ENCODE data around the gene IGFBP5.

IGFBP5 gene, protein sequence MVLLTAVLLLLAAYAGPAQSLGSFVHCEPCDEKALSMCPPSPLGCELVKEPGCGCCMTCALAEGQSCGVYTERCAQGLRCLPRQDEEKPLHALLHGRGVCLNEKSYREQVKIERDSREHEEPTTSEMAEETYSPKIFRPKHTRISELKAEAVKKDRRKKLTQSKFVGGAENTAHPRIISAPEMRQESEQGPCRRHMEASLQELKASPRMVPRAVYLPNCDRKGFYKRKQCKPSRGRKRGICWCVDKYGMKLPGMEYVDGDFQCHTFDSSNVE

DNA sequence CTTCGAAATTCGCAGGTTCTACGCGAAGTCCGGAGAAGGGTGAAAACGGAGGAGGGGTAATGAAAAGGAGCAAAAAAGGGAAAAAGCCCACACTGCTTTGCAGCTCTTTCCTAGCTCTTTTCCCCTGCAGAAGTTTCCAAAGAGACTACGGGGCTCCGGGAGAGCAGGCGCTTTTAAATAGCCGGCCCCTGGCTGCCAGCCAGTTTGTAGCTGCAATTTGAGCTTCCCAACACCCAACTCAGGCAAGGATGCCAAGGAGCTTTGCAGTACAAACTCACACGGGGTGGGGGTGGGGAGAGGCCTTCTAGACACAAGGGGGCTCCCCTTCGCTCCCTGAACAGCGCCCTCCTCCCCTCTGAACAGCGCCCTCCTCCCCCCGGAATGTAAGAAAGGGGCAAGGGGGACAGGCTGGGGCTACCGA lies at the start of gene IGFBP5:
Gene IGFBP5, minus strand, starts transcription at position 149 of the 421 bp plus-strand sequence. CDS start 774 bp downstream, outside the sequence.
- DNase-seq: peak; percentile 14

DNA sequence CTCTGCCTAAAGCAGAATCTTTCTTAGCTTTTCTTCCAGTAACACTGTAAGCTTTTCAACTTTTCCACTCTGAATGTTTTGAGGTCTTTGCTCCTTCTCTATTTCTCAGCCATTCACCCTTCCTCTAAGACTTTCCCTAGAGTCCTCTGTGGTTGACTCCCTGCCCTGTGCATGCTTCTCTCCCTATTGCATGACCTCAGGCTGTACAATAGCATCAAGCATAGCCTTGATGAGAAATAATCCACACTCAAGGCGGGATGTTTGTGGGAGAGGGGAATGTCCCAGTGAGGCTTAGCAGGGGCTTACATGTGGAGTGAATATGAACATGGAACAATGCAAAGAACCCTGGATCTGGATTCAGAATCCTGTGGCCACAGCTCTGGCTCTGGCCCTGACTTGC lies 48.4 kb upstream of the IGFBP5 start:
- no peak for DNase-seq

DNA sequence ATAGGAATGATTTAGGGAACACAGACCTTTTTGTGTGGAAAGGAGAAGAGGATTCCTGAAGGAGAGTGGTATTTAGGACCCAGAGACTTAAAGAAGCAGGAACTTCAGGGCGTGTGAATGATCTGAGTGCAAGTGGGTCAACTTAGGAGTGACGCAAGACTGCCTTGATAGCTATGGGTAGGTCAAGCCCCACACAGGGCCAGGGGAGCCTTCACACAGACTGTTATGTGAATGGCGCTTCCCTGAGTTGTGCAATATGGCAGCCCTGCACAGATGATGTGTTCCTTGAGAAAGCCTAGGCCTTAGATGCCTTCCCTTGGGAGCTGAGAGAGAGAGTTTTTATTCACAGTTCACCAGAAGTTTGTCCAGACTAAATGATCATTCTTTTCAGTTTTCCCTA lies 47.1 kb upstream of the IGFBP5 start:
- DNase-seq: no peak

DNA sequence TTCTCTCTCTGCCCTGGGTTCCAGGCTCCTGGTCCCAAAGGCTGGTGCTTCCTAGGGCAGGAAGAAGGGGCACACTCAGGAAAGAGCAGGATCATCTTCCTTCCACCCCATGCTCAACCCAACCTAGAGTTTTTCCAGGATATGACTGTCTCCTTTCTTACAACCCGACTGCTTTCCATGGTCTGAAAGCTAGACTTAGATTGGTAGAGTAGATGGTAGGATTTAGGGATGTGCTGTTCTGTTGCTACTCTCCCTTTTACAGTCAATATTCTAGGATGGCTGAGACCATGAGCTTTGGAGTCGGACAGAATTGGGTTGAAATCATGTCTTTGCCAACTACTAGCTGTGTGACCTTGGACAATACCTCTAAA lies 45.9 kb upstream of the IGFBP5 start:
- DNase-seq: no peak

DNA sequence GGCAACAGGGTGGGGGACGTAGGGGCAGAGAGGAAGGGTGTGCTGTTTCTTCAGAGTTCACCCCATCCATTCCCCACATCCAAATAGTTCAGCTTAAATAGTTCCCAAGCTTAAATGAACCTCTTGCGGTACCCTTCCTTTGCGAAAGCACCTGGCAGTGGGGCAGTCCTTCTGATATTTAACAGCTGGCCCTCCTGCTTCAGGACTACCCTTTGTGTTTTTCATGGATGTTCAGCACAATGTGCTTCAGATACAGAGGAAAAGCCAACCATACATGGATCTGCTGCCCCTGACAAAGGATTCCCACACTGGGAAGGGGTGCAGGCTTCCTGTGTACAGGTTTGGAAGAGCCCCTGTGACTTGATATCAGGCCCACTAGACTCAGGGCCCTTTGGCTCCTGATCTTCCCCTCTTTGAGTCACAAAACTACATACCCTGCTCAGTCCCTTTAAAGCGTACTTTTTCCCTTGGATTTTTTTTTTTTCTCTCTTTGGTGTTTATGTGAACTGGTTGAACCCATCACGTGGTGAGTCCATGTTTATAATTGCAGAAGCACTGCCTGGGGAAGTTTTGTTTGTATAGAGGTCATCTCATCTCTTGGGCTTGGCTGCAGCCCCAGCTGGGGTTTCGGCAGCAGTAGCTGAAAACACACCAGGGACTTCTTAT lies 45.3 kb upstream of the IGFBP5 start:
- DNase-seq: no peak

DNA sequence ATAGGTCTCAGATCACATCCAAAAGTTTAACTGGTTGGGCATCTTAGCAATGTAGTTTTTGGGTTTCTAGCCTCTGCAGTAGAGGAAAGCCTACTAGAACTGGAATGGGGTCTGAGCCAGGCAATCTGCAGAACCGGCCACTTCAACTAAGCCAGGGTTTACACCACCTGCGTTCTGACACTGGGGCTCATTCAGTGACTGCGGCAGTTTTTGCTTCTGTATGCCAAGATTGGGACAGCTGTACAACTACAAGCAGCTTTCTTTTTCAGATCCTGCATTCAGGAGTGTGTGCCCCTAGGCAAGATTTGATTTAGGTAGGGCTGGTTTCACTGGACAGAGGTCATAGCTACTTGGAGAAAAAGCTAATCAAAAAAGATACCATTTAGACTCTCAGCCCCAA lies 43.7 kb upstream of the IGFBP5 start:
- no peak for DNase-seq

DNA sequence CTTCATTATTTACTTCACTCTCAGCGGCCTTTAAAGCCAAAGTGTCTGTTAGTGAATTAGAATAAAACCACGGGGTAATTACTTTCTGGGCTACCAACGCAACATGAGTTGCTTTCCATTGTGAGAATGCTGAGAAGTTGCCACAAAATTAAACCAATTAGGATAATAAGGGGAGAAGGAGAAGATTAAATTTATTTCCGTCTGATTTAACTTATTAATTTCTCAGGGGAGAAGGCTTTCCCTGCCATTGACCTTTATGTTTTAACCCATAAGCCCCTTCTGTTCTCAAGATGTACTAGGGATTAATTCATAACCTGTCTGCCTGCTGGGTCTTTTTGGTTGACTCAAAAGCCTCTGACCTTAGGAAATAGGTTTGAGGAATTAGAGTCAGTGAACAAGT lies 42.3 kb upstream of the IGFBP5 start:
- no peak for DNase-seq

DNA sequence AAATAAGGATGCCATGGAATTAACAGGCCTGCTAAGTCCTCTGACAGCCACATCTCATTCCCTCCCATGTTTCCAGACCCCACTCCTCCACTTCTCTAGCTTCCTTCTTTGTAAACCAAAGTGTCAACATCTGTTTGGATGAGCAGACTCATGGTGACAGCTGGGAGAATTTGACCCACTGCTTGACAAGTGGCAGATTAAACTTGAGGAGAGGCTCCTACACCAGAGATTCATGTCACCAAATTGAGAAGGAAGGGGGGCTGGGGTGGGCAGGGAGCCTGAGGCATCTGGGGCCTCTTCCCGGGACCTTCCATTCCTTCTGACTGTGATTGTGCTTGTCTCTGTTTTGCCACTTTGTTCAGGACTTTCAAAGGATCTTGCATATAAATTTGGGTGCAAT lies 41.0 kb upstream of the IGFBP5 start:
- no peak for DNase-seq

DNA sequence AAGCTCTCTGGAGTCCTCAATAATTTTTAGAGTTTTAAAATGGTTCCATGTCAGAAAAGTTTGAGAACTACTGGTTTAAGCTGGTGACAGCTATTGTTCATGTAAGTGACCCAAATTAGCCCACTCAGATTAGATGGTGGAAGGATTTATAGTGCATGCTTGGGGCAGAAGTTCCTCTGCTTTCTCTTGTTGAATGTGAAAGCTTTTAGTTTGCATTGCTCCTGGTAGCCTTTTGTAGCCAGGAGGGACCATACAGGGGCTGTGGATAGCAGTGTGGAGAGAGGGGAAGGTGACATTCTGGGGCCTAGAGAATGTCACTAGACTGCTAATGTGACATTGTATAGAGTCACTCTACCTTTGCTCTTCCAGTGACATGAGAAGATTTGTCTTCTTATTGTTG lies 40.3 kb upstream of the IGFBP5 start:
- DNase-seq: no peak

DNA sequence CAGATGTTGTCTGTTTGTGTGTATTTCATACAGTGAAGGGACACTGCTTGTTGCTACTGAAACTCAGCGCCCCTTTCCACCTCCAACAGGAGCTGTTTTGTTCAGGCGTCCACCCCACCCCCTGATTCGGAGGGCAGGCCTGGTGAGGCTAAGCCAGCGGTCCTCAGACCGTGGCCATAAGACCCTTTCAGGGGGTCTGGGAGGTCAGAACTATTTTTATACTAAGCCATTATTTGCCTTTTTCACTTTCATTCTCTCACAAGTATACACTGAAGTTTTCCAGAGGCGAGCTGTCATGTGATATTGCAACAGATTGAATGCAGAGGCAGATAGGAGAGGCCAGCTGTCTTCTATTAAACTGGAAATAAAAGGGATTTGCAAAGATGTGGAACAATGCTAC lies 39.7 kb upstream of the IGFBP5 start:
- no peak for DNase-seq

DNA sequence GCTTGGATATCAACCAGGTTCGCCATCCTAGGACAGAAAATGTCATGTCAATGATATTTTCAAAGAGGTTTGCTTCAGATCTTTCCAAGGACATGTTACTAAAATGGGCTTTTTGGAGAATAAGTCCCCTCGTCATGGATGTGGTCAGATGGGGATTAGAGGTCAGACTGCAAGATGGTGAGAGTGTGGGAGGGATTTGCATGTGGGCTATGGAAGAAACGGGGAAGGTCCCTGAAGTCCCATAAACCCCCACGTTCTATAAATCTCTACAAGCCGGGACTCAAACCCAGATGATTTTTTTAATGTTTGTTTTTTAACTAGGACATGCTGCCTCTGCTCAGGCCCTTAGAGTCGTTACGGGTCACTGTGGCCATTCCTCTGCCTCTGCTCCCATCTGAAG lies 37.7 kb upstream of the IGFBP5 start:
- no peak for DNase-seq

DNA sequence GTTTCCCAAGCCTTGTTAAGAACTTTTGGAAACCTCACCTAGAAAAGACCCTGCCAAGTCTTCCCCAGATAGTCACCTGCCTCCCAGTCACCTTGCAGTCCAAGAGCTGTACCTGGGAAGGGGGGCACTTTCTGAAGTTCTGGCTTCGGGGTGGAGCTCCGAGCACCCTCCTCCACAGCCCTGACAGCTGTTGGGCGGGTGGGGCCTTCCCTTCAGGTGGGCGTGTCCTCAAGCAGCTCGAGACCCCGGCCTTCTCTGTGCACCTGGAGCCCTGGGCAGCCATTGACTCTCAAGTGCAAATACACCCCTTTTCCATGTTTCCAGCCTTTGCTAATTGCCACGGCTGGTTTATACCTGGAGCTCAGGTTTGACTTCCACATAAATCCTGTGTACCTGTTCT lies 37.0 kb upstream of the IGFBP5 start:
- no peak for DNase-seq

DNA sequence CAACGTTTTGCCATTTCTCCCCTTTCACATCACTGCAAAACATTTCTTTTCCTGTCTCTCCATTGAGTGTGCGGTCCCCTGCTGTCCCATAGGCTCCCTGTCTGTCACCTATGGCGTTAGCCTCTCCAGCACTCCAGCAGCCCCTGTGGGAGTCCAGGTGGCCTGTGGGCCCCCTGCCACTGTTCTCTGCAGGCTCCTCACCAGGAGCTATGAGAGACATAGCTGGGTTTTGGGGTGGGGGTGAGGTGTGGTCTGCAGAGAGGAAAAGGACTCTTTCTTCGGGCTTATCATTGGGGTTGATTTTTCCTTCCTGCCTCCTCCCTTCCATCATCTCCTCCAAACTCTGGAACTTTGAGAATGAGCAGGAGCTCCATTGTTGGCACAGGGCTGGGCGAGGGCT lies 36.1 kb upstream of the IGFBP5 start:
- DNase-seq: no peak

DNA sequence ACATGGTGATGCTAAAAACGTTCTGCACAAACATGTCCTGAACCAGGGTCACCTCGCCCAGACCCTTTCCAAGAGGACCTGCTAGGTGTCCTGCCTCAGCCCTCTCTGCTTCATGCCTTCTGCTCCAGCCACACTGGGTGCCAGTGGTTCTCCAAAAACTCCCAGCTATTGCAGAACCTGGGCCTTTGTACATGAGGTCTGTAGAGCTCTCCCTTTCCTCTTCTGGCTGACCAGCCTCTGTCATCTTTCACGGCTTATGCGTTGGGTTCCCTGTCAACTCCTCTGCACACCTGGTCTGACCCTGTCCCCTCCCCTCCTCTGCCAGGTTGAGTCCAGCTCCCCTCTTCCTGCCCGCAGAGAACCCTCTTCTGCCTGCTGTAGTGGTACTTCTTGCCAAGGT lies 35.5 kb upstream of the IGFBP5 start:
- DNase-seq: no peak

DNA sequence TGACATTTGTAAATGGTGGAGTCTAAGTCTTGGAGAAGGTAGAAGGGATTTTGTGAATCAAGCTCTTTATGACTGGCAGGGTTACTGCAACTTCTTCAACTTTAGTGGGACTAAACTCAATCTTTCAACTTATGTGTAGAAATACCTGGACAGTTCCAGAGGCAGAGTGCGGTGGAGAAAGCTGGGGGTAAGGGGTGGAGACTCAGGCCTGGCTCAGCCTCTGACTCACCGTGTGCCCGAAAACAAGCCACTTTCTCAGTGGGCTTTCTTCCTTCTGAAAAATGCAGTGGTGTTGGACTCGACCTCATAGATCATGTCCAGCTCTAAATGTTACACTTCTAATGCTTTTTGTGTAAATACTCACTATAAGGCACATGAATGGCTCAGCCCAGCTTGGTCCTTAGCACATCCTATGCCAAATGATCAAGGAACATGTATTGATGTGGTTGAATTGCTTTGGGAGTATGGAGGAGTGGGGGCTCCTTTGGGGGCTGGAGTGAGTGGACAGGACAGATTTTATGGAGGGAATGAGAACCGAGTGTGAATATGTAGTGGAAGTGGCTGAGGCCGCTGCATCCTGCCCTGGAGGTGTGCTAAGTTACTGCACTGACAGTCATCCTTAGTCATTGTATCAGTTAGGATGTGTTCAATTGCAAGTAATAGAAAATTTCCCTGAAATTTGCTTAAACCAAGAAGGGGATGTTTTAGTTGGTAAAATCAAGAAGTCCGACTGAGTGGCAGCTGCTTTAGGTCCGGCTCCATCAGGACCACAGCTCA lies 32.2 kb upstream of the IGFBP5 start:
- no peak for DNase-seq

DNA sequence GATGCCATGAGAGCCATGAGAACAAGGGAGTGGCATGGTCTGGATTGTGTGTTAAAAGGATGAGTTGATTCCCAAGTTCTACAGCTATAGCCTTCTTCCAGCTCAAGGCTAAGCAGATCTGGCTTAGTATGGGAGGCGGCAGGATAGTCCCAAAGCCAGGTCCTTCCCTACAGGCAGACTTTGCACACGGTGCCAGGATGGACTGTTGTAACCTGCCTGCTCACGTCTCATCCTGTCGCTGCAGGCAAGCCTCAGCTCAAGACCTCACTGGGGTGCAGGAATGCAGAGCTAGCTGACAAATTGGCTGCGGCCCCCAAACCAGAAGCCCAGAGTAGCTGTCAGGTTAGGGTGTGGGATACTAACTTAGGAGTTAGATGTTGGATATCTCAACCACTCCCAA lies 28.8 kb upstream of the IGFBP5 start:
- DNase-seq: no peak

DNA sequence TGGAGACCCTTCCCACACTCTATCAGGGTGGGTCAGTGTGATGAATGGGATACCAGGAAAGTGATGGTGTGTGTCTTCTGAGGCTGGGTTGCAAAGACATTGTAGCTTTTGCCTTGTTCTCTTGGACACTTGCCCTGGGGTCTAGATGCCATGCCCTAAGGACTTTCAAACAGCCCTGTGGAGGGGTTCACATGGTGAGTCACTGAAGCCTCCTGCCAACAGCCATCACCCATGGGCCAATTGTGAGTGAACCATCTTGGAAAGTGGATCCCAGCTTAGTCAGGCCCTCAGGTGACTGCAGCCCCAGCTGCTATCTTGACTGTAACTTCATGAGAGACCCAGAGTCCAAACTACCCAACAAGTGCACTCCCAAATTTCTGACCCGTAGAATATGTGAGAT lies 25.8 kb upstream of the IGFBP5 start:
- no peak for DNase-seq

DNA sequence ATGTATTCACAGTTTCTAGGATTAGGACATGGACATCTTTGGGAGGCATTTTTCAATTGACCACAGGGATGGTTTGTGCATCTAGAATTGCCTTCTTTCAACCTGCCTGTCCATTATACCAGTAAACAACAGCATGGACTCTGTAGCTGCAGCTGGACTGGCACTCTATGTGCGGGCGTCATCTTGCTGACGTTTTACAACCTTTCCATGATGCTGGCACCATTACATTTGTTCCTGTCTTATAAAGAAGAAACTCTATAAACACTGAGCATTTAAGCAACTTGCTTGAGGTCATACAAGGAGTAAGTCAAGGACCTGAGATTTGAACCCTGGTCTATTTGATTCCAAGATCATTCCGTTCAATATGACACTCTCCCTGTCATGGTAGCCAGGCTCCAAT lies 25.4 kb upstream of the IGFBP5 start:
- DNase-seq: no peak

DNA sequence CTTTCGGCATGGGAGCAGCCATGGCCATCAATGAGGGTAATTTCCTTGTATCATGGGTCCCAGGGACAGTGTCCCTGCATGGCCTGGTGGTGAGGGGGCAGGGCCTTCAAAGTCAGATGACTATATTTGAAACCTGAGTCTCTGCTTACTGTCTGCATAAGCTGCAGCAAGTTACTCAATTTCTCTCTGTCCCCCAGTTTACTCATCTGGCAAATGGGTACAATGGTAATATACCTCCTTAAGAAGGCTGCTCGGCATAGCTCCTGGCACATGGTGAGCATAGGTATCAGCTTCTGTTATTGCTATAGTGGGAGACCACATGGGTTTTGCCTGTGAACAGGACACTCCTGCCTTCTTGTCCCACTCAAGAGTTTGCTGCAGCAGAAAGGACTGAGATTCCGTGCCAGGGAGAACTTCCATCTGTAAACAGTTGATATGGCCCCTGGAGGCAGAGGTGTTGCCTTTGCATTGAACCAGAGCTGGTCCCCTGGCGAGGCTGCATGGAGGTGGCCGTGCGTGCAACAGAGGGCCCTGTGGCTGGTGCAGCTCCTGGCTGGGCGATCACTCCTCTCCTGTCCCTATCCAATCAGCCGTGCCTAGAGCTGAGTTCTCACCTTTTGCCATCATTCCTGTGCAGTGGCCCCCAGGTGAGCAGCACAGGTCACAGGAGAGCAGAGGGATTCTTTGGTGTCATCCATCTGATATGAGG lies 22.7 kb upstream of the IGFBP5 start:
- no peak for DNase-seq

DNA sequence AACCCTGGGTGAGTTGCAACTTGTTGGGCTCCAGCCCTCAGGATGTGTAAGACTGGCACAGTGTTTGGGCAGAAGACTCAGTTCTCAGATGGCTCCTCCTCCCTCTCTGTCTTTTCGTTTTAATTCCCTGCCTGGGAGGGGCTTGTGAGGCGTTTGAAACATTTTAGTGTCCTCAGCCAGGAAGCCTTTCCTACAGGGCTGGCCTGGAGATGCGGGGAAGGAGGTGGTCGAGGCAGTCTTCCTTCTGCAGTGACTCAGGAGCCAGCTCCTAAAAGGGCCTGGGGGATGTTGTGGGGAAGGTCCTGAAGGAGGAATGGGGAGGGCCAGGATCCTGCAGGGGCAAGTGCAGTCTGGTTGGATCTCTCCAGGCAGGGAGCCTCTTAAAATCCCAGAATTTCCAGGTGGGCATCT lies 22.1 kb upstream of the IGFBP5 start:
- DNase-seq: no peak

DNA sequence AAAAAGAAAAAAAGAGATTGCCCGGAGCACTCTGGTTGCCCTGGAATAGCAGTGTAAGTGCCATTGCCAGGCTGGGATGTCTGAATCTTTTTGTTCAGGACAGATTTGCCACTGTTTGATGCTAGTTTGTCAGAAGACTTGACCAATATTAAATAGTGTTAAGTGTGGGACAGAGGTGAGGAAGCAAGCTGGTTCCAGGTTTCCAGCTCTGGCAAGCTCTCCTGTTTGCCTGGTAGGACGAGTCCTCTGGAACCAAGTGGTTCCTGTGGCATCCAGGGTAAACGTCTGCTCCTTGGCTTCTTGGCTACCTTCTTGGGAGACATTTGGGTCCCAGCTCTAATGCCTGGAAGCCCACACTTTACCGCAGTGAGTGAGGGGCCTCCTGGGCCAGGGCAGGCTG lies 20.8 kb upstream of the IGFBP5 start:
- no peak for DNase-seq

DNA sequence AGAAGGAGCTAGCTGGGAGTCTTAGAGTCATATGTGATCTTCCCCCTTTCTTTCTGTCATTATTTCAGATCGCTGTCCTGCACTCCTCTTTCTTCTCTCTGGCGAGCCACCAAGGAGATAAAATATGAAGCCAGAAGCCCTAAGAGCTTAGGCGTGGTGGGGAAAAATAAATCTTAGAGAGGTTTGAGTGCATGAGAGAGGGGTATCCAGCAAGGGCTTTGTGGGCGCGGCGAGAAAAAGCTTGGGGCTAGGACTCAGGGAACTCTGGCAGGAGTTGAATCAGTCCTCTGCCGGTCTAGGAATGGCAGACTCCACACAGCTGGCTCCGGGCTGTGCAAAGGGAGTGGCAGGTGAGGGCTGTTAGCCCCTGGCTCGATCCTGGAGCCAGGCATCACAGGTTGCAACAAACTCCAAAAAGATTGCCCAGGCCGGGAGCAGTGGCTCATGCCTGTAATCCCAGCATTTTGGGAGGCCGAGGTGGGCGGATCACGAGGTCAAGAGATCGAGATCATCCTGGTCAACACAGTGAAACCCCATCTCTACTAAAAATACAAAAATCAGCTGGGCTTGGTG lies 20.1 kb upstream of the IGFBP5 start:
- no peak for DNase-seq

DNA sequence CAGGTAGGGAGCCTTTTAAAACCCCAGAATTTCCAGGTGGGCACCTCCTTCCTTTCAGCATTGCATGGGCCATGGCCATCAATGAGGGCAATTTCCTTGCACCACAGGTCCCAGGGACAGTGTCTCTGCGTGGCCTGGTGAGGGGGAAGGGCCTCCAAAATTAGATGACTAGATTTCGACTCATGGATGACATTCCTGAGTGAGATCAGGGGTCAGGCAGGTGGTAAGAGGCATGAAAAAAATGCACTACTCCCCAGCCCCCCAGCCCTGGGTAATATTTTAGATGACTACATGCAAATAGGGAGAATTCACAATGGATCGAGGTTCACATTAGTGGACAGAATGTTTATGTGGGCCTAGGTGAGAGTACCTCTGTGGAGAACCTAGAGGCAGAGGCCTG lies 19.0 kb upstream of the IGFBP5 start:
- DNase-seq: no peak
